C4-2B (cell line): ENCODE data around the gene KRTDAP.

Experiments used
- CTCF ChIP-seq: fragments of 450-650 bp; conservative IDR thresholded peaks from 2 replicates; pipeline ENCODE4 v1.5.1; 2017; ENCODE audit warnings: mild to moderate bottlenecking
- ZFX ChIP-seq: fragments of 450-650 bp; IDR thresholded peaks from 2 replicates; pipeline ENCODE4 v1.6.1; 2017

- TF ChIP-seq CTCF = no peak
- no peak for TF ChIP-seq ZFX
These were observed 16.2 kb downstream of the KRTDAP start for GRCh38 chr19:35474104-35474503.
